Central memory CD8-positive, alpha-beta T cell (primary cell): ENCODE data around the gene CCDC73.
"Not testable (repeated sequence)": the region's sequence is repeated elsewhere in the genome, so short reads cannot be mapped to it uniquely, and the experiment has no call there.

ENCODE experiments used
- ATAC-seq: fragments of 150-1000 bp; cut with Tn5 transposase; replicated peaks from 2 replicates; pipeline ENCODE4 v1.10.0; 2022; ENCODE audit warnings: mild to moderate bottlenecking, moderate FRiP score, moderate number of reproducible peaks; ENCODE audit not compliant: poor library complexity, severe bottlenecking; ENCODE audit errors: extremely low read depth
- DNase-seq, 2 donors: peaks; one replicate each; pipeline ENCODE4 v3.0.0; 2021; ENCODE audit warnings: low spot score in 2 of 2
- H3K27ac Mint-ChIP-seq: one replicate; pipeline ENCODE4 v1.8.0; 2022; ENCODE audit warnings: low read depth, mild to moderate bottlenecking, moderate library complexity, mixed read lengths
- H3K27me3 Mint-ChIP-seq: one replicate; pipeline ENCODE4 v1.8.0; 2022; ENCODE audit warnings: mixed read lengths
- H3K36me3 Mint-ChIP-seq: one replicate; pipeline ENCODE4 v1.8.0; 2022; ENCODE audit warnings: mild to moderate bottlenecking, moderate library complexity, mixed read lengths; ENCODE audit not compliant: insufficient read depth
- H3K4me1 Mint-ChIP-seq: one replicate; pipeline ENCODE4 v1.8.0; 2022; ENCODE audit warnings: mixed read lengths
- H3K4me3 Mint-ChIP-seq: one replicate; pipeline ENCODE4 v1.8.0; 2022; ENCODE audit warnings: mild to moderate bottlenecking, moderate library complexity, mixed read lengths
- H3K9me3 Mint-ChIP-seq: one replicate; pipeline ENCODE4 v1.8.0; 2022; ENCODE audit warnings: mixed read lengths

The CCDC73 gene

DNA sequence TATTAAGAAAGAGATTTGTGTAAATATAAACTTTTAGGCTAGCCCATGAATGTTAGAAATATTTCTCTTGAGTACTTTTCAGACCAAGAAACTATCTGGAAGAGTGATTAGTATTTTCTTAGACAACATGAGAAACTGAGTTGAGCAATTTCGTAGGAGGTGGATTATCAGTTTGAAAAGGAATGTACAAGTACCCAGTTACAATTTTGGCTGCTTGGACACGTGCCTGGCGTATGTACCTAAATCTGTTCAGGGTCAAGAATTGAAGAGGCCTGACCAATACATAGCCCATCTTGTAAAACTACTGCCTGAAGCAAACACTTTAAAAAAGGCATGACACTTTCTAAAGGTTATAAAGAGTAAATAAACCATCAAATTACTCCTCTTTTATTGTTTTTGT is 71.1 kb downstream of the CCDC73 start:
- DNase-seq: no peak

DNA sequence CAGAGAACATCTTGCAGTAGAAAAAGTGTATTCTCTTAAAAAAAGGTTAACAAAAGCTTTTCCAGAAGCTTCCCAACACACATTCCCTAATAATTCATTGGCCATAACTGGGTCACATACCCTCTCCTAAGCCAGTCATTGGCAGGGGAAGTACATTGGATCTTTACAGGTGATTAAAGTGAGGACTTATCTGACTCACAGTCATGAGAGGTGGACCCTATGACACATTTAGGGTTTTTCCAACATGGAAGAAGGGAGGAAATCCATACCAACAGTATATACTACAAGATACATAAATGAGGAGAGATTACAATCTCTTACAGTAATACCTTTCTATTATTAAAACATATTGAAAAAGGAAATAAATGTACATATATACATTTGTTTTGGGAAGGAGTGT is 72.2 kb downstream of the CCDC73 start:
- Mint-ChIP-seq H3K27me3 (peaks cover 30% of the 10 kb centered on the region), H3K9me3 (no peaks in the 10 kb centered on the region), H3K4me3 (no peak overlapping the region), H3K36me3 (peaks cover 2% of the 10 kb centered on the region), H3K4me1 (no peaks in the 10 kb centered on the region), H3K27ac (no peak overlapping the region)
- no peak for ATAC-seq
- DNase-seq: no peak

More for the DNA sequence above, 71.1 kb downstream of the CCDC73 start:
- H3K27me3 Mint-ChIP-seq: peaks cover 21% of the 10 kb centered on the region
- no peak for ATAC-seq
- no peaks in the 10 kb centered on the region for H3K4me1 Mint-ChIP-seq
- no peaks in the 10 kb centered on the region for H3K9me3 Mint-ChIP-seq
- H3K27ac Mint-ChIP-seq: no peak overlapping the region
- no peak overlapping the region for H3K4me3 Mint-ChIP-seq
- H3K36me3 Mint-ChIP-seq: no peaks in the 10 kb centered on the region

DNA sequence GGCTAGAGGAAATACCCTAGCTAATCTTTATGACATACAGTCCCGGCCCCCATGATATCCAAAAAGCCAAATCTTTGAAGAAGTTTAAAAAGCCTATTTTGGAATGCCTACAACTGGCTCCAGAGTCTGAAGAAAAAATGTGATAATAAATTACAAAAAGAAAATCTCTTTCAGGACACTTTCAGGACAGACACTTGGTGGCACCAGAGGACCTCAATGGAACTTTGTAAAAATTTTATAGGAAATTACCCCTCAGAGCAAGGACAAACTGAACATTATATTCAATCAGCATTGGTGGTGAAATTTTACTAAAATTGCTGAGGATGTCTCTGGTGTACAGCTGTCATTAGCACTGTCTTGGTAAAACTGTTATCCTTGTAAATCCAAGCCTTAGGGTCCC is 81.0 kb downstream of the CCDC73 start:
- Mint-ChIP-seq H3K36me3 (peaks cover 2% of the 10 kb centered on the region), H3K4me3 (no peak overlapping the region), H3K4me1 (no peaks in the 10 kb centered on the region), H3K9me3 (no peaks in the 10 kb centered on the region), H3K27me3 (peaks cover 69% of the 10 kb centered on the region), H3K27ac (no peak overlapping the region)
- no peak for DNase-seq
- ATAC-seq: no peak

DNA sequence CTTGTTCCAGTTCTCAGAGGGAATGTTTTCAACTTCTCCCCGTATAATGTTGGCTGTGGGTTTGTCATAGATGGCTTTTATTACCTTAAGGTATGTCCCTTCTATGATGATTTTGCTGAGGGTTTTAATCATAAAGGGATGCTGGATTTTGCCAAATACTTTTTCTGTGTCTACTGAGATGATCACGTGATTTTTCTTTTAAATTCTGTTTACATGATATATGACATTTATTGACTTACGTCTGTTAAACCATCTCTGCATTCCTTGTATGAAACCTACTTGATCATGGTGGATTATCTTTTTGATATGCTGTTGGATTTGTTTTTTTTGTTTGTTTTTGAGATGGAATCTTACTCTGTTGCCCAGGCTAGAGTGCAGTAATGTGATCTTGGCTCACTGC is 85.5 kb downstream of the CCDC73 start:
- peaks cover 44% of the 10 kb centered on the region for H3K27me3 Mint-ChIP-seq
- not testable (repeated sequence) for DNase-seq, H3K9me3 Mint-ChIP-seq, H3K4me1 Mint-ChIP-seq, H3K27ac Mint-ChIP-seq, ATAC-seq, H3K4me3 Mint-ChIP-seq, H3K36me3 Mint-ChIP-seq

DNA sequence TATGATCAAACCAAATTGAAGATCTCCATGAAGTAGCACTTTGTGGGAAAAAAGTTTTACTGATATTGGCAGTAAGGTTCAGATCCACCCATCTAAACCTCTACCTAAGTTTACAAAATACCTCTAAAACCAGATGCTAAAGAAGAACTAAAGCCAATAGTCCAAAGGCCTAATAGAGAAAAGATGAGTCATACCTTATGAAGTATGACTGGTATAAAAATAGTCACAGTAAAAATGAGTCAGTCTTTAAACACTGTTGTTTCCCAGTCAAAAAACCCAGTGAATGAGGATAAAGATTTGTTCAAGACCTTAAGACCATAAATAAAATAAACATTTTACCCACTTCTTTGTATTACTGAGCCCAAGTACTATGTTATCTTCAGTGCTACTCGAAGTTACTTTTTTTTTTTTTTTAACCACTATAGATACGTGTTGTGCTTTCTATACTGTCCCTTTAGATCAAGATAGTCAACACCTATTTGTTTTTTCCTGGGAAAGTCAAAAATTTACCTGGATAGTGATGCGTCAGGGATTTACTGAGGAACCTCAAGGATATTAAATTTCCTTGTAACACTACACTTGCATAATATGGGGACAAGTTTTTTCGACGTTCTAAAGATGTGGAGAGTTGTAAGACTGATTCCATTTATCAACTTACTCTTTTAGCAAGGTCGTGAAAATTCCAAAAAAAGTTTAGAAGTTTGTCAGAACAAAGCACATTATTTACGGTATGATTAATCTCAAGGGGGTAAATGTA is 87.3 kb downstream of the CCDC73 start:
- Mint-ChIP-seq H3K36me3 (no peaks in the 10 kb centered on the region), H3K4me1 (no peaks in the 10 kb centered on the region), H3K27ac (no peak overlapping the region), H3K9me3 (no peaks in the 10 kb centered on the region), H3K27me3 (peaks cover 34% of the 10 kb centered on the region), H3K4me3 (no peak overlapping the region)
- DNase-seq (no peak), ATAC-seq (no peak)

DNA sequence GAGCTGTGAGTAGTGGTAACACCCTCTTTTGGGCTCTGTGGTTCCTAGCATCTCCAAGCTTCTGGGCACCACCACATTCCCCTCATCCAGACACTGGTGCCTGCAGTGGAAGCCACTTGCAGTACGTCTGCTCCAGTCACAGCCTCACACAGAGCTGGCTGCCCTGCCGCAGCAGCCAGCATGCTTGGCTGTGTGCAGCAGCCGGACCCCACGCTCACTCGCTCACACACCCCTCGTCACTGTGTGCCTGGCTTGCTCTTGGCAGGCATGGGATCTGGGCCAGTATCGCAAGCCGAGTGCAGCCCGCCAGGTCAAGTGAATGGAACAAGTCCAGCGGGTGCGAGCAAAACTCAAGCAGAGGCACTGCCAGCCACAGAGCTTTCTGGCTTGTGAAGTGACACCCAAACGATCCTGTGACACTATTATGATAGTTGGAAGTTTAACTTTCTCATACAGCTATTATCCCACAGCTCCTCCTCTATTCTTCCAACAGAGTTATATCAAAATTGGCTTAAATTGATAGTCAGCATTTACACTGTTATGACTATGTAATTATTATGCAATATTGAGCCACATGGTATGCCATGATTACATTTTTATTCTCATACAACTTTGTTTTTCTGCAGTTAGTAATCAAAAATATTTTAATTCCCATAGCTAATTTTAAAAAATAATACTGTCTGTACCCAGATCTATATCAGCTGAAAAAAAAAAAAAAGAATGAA is 89.0 kb downstream of the CCDC73 start:
- H3K9me3 Mint-ChIP-seq: no peaks in the 10 kb centered on the region
- ATAC-seq: no peak
- H3K36me3 Mint-ChIP-seq: no peaks in the 10 kb centered on the region

DNA sequence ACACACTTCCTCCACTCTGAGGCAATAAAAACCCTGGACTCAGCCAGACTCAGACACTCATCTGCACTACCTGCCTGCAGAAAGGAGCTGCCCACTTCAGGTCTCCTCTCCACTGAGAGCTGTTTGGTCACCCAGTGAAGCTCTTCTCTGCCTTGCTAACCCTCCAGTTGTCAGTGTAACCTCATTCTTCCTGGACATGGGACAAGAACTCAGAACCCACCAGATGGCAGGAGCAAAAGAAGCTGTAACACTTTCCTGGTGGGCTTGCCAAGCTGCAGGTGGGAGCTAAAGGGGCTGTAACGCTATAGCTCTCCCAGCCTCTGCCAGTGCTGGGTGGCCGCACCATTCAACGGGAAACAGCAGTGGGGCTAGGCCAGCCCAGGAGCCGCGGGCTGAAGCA is 89.7 kb downstream of the CCDC73 start:
- H3K27me3 Mint-ChIP-seq: peaks cover 14% of the 10 kb centered on the region
- DNase-seq (no peak), ATAC-seq (no peak)
- no peaks in the 10 kb centered on the region for H3K4me1 Mint-ChIP-seq
- no peak overlapping the region for H3K4me3 Mint-ChIP-seq
- no peak overlapping the region for H3K27ac Mint-ChIP-seq
- H3K36me3 Mint-ChIP-seq: no peaks in the 10 kb centered on the region
- no peaks in the 10 kb centered on the region for H3K9me3 Mint-ChIP-seq

More for the DNA sequence above, 89.0 kb downstream of the CCDC73 start:
- Mint-ChIP-seq H3K27me3 (peaks cover 21% of the 10 kb centered on the region), H3K4me1 (no peaks in the 10 kb centered on the region), H3K4me3 (no peak overlapping the region), H3K27ac (no peak overlapping the region)
- DNase-seq: no peak

DNA sequence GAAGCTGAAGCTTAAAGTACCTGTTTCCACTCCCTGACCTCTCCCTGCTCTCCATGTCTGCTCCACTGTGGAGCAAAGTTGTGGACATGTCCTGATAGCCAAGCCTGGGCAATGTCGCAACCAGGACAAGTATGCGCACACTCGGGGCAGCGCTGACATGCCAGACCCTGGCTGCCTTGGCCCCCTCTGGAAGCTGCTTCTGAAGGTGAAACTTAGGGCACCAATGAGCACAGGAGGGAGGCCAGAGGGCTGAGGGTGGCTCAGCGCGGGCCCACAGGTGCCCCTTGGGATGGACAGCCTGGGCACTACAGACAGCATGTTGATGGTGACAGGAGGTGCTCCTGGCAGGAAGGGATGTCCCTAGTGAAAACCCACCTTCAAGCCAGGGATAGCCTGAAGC is 90.2 kb downstream of the CCDC73 start:
- no peaks in the 10 kb centered on the region for H3K36me3 Mint-ChIP-seq
- no peaks in the 10 kb centered on the region for H3K4me1 Mint-ChIP-seq
- ATAC-seq (no peak), DNase-seq (no peak)
- H3K27me3 Mint-ChIP-seq: peaks cover 9% of the 10 kb centered on the region
- no peak overlapping the region for H3K4me3 Mint-ChIP-seq
- no peak overlapping the region for H3K27ac Mint-ChIP-seq
- no peaks in the 10 kb centered on the region for H3K9me3 Mint-ChIP-seq

DNA sequence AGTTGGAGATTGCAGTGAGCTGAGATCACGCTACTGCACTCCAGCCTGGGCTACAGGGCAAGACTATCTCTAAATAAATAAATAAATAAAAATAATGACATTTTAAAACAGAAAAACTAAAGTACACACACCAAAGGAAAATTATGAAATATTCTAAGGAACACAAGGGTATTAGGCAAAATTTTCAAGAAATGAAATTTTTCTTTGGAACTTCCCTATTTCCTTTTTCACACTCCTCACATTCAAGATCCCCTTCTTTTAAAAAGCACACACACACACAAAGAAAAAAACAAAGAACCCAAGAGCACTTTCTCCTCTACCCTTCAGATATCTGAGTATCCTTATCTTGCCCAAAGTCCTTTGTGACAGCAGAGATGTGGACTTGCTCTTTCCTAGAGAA is 92.8 kb downstream of the CCDC73 start:
- no peaks in the 10 kb centered on the region for H3K9me3 Mint-ChIP-seq
- H3K36me3 Mint-ChIP-seq: no peaks in the 10 kb centered on the region
- DNase-seq (no peak), ATAC-seq (no peak)
- no peak overlapping the region for H3K27ac Mint-ChIP-seq
- H3K4me1 Mint-ChIP-seq: no peaks in the 10 kb centered on the region
- H3K4me3 Mint-ChIP-seq: no peak overlapping the region
- H3K27me3 Mint-ChIP-seq: no peaks in the 10 kb centered on the region

DNA sequence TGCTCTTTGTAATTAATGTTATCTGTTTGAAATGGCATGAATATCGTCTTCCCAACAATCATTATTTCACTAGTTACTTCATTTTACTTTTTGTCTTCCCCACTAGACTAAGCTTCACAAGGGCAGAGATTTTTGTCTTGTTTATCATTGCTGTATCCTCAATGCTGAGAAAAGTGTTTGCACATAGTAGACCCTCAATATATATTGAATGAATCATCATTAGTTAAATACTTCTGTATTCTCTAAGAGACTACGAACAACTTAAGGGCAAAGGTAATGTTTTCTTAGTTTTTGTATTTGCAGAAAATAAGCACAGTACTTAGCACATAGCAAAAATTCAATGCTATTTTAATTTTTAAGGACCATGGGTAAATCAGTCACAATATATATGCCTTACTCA is 95.9 kb downstream of the CCDC73 start:
- ATAC-seq: no peak
- H3K4me3 Mint-ChIP-seq: no peak overlapping the region
- DNase-seq: no peak
- no peaks in the 10 kb centered on the region for H3K36me3 Mint-ChIP-seq
- no peak overlapping the region for H3K27ac Mint-ChIP-seq
- H3K4me1 Mint-ChIP-seq: no peaks in the 10 kb centered on the region
- H3K9me3 Mint-ChIP-seq: no peaks in the 10 kb centered on the region
- H3K27me3 Mint-ChIP-seq: no peaks in the 10 kb centered on the region

DNA sequence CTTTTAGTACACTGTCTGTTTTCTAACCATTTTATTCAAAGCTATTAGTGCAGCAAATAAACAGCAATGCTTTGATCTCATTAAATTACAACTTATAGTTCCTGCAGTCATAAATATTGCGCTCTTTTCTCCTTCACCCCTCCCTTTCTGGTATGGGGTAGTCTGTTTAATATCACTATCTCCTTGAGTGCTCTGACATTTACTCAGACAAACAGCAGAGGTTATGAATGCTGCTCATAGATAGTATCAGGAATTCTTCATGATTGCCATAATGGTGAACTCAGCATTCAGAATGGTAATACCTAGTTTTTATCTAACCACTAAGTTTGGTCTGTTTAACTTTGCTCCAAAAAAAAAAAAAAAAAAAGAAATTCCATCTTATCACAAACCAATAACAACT is 123.4 kb downstream of the CCDC73 start:
- Mint-ChIP-seq H3K36me3 (no peaks in the 10 kb centered on the region), H3K27me3 (peaks cover 25% of the 10 kb centered on the region), H3K9me3 (no peaks in the 10 kb centered on the region), H3K4me3 (no peak overlapping the region), H3K27ac (no peak overlapping the region), H3K4me1 (no peaks in the 10 kb centered on the region)
- ATAC-seq: no peak
- DNase-seq: no peak

DNA sequence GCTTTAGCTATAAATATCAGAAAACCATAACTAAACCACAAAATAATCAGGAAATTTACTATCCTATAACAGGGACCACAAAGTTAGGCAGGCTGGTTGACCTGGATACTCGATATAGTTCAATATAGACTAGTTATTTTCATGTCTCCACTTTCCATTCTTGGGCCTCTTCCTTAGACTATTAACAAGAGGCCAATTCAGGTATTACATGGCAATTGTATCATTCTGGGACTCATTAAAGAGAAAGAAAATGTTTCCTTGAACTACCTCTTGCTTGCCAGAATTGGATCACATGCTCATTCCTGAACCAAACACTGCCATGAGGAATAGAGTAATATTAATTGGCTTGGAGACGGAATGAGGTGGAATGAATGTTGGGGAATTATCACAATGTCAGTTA is 134.8 kb downstream of the CCDC73 start:
- H3K4me3 Mint-ChIP-seq: no peak overlapping the region
- DNase-seq (no peak), ATAC-seq (no peak)
- H3K27ac Mint-ChIP-seq: no peak overlapping the region
- no peaks in the 10 kb centered on the region for H3K4me1 Mint-ChIP-seq
- peaks cover 41% of the 10 kb centered on the region for H3K27me3 Mint-ChIP-seq
- no peaks in the 10 kb centered on the region for H3K36me3 Mint-ChIP-seq
- no peaks in the 10 kb centered on the region for H3K9me3 Mint-ChIP-seq
